ENCODE data around the gene TESPA1.

- TF ChIP-seq CTCF (IDR thresholded peaks at IDR 0.05), result peak; percentile 40 to 79 (median 47)
- no peak for TF ChIP-seq EP300 (IDR thresholded peaks at IDR 0.05)
- no peak for TF ChIP-seq POLR2A (IDR thresholded peaks at IDR 0.05)
Observed at GRCh38 chr12:54958048-54958658, 26.4 kb downstream of the TESPA1 start.

Measured in tibial nerve (tissue), 4 donors.